GM18519 (cell line): ENCODE results near the gene DUSP3.
A peak's percentile ranks its signal among the peaks of the same experiment; 100 is the strongest.

ENCODE experiments used
- ATAC-seq: cut with Tn5 transposase; IDR thresholded peaks from one replicate; pipeline ENCODE4 v1.9.1; 2021; ENCODE audit warnings: mild to moderate bottlenecking, moderate library complexity; ENCODE audit not compliant: unreplicated experiment, low FRiP score

Gene DUSP3

GRCh38 chr17:43778337-43779144, at the start of gene DUSP3:
DUSP3 (minus strand) TSS chr17:43778977; CDS start chr17:43778924, 53 bp downstream.
- peak; percentile 62 for ATAC-seq

DNA sequence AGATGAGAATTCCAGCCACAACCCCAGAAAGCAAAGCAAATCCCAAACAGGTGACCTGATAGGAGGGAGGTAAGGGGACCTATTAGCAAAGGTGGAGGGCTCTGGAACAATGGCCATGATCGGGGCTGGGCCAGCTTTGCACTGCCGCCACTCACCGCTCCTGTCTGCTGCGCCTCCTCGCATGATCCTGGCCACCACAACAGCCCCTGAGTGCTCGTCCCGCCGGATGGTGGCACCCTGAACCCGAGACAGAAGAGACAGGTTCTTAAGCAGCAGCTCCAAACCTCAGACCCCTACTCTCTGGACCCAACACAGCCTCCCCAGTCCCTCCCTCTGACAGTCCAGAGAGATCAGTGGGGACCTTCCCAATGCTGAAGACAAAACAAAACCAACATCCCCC, 48.8 kb upstream of the DUSP3 start:
- ATAC-seq, result no peak

- no peak for ATAC-seq
Observed at GRCh38 chr17:43826206-43826605, 47.4 kb upstream of the DUSP3 start.

DNA sequence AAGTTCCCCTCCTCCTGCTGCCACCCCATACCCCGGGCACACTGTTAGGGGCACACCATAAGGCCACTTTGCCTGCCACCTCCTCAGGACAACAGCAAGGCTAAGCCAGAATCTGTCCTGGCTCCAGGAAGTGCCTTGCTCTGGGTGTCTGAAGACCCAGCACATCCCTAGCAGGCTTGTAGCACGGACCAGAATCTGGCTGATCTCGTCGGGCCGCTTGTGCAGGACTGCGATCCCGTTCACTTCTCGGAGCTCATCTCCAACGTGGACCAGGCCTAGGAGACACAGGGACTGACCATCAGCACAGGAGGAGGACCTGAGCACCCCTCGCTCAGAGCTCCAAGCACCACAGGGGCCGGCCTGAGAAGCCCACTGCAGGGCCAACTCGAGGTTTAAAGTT, 46.8 kb upstream of the DUSP3 start:
- no peak for ATAC-seq

DNA sequence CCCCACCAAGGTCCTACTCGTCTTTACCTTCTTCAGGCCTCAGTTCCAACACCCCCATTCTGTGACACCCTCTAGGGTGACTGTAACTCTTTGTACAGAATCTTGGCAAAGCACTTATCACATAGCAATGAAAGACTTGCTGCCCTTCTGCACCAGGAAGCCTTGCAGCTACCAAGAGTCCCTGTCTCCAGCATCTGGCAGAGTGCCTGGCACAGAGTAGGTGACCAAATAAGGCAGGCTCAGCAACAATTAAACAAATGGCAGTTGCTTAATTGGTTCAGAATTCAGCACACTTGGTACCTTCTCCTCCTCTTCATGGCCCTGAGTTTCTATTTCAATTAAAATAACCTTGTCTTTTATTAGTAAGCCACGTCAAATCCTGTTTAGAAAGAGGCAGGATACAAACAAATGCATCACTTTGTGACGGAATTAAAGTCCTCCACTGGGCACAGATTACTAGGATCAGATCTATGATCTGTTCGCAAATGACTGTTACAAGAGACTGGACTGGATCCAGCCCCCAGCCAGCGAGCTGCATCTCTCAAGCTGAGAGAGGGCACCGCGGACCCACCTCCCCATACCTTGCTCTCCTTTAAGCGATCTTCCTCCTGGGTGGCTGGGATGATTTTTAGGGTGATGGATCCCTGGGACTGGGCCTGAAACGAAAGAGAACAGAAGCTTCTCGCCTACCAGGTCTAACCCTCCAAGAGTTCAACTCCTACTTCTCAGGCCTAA, 44.7 kb upstream of the DUSP3 start:
- no peak for ATAC-seq

- ATAC-seq, result no peak
Observed at GRCh38 chr17:43822570-43823190, 43.9 kb upstream of the DUSP3 start.

DNA sequence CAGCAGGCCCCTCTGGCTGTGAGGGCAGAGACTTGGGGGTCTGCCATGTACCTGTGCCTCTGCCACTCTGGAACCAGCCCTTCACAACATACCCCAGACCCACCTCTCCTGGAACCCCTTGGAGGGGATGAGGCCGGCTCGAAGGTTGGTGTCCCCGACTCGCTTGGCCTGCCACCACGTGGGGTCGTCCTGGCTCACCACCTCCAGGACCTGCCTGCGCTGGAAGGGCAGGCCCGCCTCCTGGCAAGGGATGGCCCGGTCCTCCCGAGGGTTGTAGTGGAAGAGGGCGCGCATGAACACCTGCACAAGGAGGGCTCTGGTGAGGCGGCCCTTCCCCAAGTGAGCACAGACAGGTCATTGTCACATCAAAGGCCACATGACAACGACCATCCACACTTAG, 42.0 kb upstream of the DUSP3 start:
- no peak for ATAC-seq

DNA sequence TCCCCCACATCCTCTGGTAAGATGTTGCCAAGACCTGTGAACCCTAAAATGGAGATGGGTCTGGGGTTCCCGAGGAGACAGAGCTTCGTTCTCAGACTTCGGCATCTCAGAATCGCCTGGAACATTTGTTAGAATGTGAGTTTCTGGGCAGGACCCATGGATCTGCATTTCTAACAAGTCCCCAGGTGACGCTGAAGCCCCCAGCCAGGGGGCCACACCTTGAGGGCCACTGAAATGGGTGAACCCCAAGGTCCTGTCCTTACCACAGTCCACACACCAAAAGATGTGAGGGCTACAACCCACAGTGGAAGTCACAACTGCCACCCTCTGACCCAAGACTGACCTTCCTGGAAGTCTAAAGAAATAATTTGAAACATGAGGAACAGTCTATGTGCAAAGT, 40.2 kb upstream of the DUSP3 start:
- ATAC-seq, result no peak

- no peak for ATAC-seq
Observed at GRCh38 chr17:43817826-43818225, 39.0 kb upstream of the DUSP3 start.

DNA sequence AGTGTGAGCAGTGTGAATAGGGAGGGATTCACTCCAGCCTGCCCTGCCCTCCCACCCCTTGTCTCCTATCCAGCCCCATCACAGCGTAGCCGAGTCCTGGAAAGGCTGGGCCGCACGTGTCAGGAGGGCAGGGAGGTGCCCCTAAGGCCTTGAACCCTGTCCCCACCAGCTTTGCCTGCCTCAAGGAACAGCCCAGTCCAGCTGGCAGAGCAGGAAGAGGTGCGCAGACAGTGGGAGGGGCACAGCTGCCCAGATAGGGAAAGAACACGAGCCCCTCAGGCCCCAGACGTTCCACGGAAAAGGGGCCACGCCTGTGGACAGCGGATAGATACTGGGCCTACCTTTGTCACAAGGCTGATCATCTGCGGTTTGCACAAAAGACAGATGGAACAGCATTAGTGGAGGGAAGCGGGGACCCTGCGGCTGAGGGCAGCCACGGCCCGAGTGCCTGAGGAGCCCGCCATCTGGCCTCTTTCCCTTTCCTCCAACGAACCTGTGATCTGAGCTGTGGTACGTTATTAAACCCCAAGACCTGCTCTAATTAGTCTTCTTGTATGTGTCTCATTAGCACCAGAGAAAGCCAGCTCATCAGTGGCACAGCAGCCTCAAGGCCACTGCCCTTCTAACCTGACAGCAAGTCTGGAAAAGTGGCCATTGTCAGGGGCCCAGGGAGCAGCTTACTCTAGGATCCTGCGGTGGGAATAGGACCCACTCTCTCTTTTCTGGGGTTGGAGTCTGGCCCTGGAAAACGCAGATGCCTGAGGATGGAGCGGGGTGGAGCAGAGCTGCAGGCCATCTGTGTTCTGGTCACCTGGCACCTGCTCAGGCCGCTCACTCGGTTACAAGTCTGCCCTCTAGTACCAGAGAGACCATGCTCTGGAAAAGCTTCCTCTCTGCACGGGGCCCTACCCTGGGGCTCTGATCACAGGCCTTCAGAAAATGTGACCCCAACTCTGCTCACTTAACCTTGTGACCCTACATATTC, 37.9 kb upstream of the DUSP3 start:
- no peak for ATAC-seq

DNA sequence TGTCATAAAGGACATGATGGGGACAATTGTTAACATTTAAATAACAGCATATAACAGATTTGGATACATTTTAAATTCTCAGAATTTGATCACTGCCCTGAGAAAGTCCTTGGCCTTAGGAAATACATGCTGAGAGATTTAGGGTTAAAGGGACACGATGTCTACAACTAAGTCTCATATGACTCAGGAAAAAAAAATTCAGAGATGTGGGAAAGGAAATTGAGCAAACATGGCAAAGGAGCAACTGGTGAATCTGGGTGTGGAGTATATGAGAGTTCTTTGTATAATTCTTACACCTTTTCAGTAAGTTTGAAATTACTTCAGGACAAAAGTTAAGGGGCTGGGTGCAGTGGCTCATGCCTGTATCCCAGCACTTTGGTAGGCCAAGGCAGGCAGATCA, 35.9 kb upstream of the DUSP3 start:
- no peak for ATAC-seq

DNA sequence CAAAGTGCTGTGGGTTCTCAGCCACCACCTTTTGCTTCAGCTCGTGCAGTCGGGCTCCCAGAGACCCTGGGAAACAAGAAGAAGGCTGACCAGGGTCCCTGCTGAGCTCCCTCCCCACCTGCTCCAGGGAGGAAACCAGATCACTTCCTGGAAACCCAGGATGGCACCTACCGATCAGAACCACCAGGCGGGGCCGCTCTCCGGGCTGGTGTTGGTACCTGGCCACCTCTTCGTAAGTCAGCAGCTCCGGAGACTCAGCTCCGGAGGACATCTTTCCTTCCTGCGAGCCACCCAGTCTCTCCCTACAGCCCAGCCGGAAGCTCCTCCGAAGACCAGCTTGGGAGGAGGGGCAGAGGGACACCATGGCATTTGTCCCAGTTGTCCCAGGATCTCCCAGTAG, 35.2 kb upstream of the DUSP3 start:
- no peak for ATAC-seq

DNA sequence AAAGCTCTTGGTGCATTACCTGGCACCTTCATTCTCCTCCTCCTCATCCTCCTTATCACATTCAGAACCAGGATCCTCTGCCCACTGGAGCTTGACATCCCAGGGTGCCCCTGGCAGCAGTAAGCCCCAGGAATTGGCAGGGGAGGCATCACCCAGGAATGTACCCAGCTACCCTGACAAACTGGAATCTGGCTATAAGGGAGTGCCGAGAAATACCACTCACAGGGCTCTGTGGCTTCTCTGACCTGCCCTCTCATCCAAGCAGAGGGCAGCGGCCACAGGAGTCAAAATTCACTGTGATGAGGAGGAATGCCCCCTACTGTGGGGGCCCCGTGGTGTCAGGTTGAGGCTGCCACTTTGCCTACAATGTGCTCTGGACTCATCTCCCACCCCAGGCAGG, 34.6 kb upstream of the DUSP3 start:
- no peak for ATAC-seq

- no peak for ATAC-seq
Observed at GRCh38 chr17:43812396-43813265, 33.9 kb upstream of the DUSP3 start.

GRCh38 chr17:43810823-43811222, 32.0 kb upstream of the DUSP3 start:
- ATAC-seq, result no peak

DNA sequence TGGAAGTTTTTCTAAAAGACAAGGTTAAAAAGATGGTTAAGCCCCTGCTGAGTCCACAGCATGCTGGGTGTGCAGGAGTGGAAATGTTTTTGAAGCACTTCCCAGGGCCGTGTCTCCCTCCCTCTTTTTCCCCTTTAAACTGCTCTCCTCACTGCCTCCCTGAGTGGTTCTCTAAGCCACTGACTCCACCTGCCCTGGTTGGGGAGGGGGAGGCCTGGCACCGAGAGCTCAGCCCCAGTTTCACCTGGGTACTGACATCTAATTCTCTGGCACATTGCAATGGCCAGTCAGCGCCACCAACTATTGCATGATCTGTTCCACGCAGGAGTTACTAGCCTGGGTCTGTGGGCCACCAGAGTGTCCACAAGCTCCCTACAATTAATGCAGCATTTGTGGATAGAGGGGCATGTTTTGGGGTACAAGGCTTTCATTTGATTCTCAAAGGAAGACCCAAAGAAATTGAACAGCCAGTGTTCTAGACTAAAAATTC, 31.5 kb upstream of the DUSP3 start:
- no peak for ATAC-seq

- no peak for ATAC-seq
Observed at GRCh38 chr17:43809121-43809520, 30.3 kb upstream of the DUSP3 start.

DNA sequence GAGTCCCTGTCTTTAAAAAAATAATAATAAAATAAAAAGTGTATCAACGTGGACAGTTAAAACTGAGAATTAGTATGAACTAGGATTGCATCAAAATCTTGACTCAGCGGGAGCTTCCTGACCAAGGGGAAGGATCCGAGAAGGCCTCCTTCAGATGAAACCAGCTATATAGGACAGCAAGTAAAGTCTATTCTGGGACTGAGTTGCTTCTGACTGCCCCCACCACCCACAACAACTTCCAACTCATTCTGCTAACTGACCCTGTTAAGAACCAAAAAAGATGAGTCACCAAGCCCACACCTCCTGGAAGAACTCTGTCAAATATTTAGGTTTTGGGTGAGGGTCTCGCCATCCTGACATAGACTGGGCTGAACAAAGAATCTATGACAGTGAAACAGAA, 29.3 kb upstream of the DUSP3 start:
- ATAC-seq, result no peak

- no peak for ATAC-seq
Observed at GRCh38 chr17:43805117-43805516, 26.3 kb upstream of the DUSP3 start.
